ENCODE measurements around the gene MCRS1. TPM values are rescaled to one million over a fixed set of nuclear protein-coding genes. Genes with fewer than 3 reads are reported as not detected.
A peak's percentile ranks its signal among the peaks of the same experiment; 100 is the strongest.
"Not testable (repeated sequence)": the region's sequence is repeated elsewhere in the genome, so short reads cannot be mapped to it uniquely, and the experiment has no call there.

MCRS1 gene
- total and polyA plus RNA-seq, 4 donors: 29.4 to 78.9 (median 67.5) TPM

- Histone ChIP-seq H3K4me3 (ENCODE audit: low read depth, low read length) (peak overlapping the region; percentile 19), H3K27me3 (ENCODE audit: control insufficient read depth, insufficient read depth, low read length) (peaks cover 49% of the 10 kb centered on the region), H3K27ac (ENCODE audit: low read depth, low read length) (no peak overlapping the region), H3K4me1 (ENCODE audit: control insufficient read depth, insufficient read depth, low read length) (peaks cover 21% of the 10 kb centered on the region), H3K36me3 (ENCODE audit: control insufficient read depth, insufficient read depth, low read length) (no peaks in the 10 kb centered on the region), H3K9me3 (ENCODE audit: control insufficient read depth, insufficient read depth, low read length) (no peaks in the 10 kb centered on the region)
- 0% methylated on average over 6 of the region's 13 CpGs for WGBS (ENCODE audit: insufficient coverage)
- peak in 2 of 6 donors; percentile 59 to 63 for DNase-seq (ENCODE audit: low read depth in 4 of 6, low spot score in 6 of 6)
Observed at GRCh38 chr12:49537231-49537751, 30.7 kb downstream of the MCRS1 start.

- WGBS (ENCODE audit: insufficient coverage): 25% methylated on average over 1 of the region's 3 CpGs
- Histone ChIP-seq H3K4me3 (ENCODE audit: low read depth, low read length) (no peak overlapping the region), H3K27me3 (ENCODE audit: control insufficient read depth, insufficient read depth, low read length) (peaks cover 46% of the 10 kb centered on the region)
Observed at GRCh38 chr12:49536526-49537071, 31.3 kb downstream of the MCRS1 start.

GRCh38 chr12:49535921-49536525, 31.9 kb downstream of the MCRS1 start:
- no peak overlapping the region for H3K27ac ChIP-seq (ENCODE audit: low read depth, low read length)
- no peaks in the 10 kb centered on the region for H3K36me3 ChIP-seq (ENCODE audit: control insufficient read depth, insufficient read depth, low read length)
- no peak for DNase-seq (ENCODE audit: low read depth in 4 of 6, low spot score in 6 of 6)
- H3K4me1 ChIP-seq (ENCODE audit: control insufficient read depth, insufficient read depth, low read length): peaks cover 21% of the 10 kb centered on the region
- WGBS (ENCODE audit: insufficient coverage): 100% methylated on average over 1 of the region's 6 CpGs
- H3K9me3 ChIP-seq (ENCODE audit: control insufficient read depth, insufficient read depth, low read length): no peaks in the 10 kb centered on the region
- peaks cover 46% of the 10 kb centered on the region for H3K27me3 ChIP-seq (ENCODE audit: control insufficient read depth, insufficient read depth, low read length)
- no peak overlapping the region for H3K4me3 ChIP-seq (ENCODE audit: low read depth, low read length)

More at GRCh38 chr12:49536526-49537071, 31.3 kb downstream of the MCRS1 start:
- H3K4me1 ChIP-seq (ENCODE audit: control insufficient read depth, insufficient read depth, low read length): peaks cover 21% of the 10 kb centered on the region
- H3K9me3 ChIP-seq (ENCODE audit: control insufficient read depth, insufficient read depth, low read length): no peaks in the 10 kb centered on the region
- no peak overlapping the region for H3K27ac ChIP-seq (ENCODE audit: low read depth, low read length)
- no peaks in the 10 kb centered on the region for H3K36me3 ChIP-seq (ENCODE audit: control insufficient read depth, insufficient read depth, low read length)
- no peak for DNase-seq (ENCODE audit: low read depth in 4 of 6, low spot score in 6 of 6)

- WGBS (ENCODE audit: insufficient coverage): 39% methylated on average over 3 of the region's 13 CpGs
- Histone ChIP-seq H3K27me3 (ENCODE audit: control insufficient read depth, insufficient read depth, low read length) (peaks cover 34% of the 10 kb centered on the region), H3K4me3 (ENCODE audit: low read depth, low read length) (no peak overlapping the region), H3K27ac (ENCODE audit: low read depth, low read length) (no peak overlapping the region), H3K36me3 (ENCODE audit: control insufficient read depth, insufficient read depth, low read length) (no peaks in the 10 kb centered on the region), H3K4me1 (ENCODE audit: control insufficient read depth, insufficient read depth, low read length) (peaks cover 20% of the 10 kb centered on the region), H3K9me3 (ENCODE audit: control insufficient read depth, insufficient read depth, low read length) (no peaks in the 10 kb centered on the region)
- DNase-seq (ENCODE audit: low read depth in 4 of 6, low spot score in 6 of 6): no peak
Observed at GRCh38 chr12:49534731-49535278, 33.1 kb downstream of the MCRS1 start.

- not testable (repeated sequence) for H3K4me3 ChIP-seq (ENCODE audit: low read depth, low read length); DNase-seq (ENCODE audit: low read depth in 4 of 6, low spot score in 6 of 6); H3K27ac ChIP-seq (ENCODE audit: low read depth, low read length); H3K36me3 ChIP-seq (ENCODE audit: control insufficient read depth, insufficient read depth, low read length); H3K9me3 ChIP-seq (ENCODE audit: control insufficient read depth, insufficient read depth, low read length)
- WGBS (ENCODE audit: insufficient coverage): 57% methylated on average over 1 of the region's 5 CpGs
- Histone ChIP-seq H3K27me3 (ENCODE audit: control insufficient read depth, insufficient read depth, low read length) (peaks cover 28% of the 10 kb centered on the region), H3K4me1 (ENCODE audit: control insufficient read depth, insufficient read depth, low read length) (peaks cover 16% of the 10 kb centered on the region)
Observed at GRCh38 chr12:49534122-49534521, 33.8 kb downstream of the MCRS1 start.

GRCh38 chr12:49533331-49533730, 34.6 kb downstream of the MCRS1 start:
- Histone ChIP-seq H3K4me1 (ENCODE audit: control insufficient read depth, insufficient read depth, low read length) (peaks cover 11% of the 10 kb centered on the region), H3K36me3 (ENCODE audit: control insufficient read depth, insufficient read depth, low read length) (no peaks in the 10 kb centered on the region), H3K9me3 (ENCODE audit: control insufficient read depth, insufficient read depth, low read length) (no peaks in the 10 kb centered on the region), H3K4me3 (ENCODE audit: low read depth, low read length) (no peak overlapping the region), H3K27me3 (ENCODE audit: control insufficient read depth, insufficient read depth, low read length) (peaks cover 26% of the 10 kb centered on the region), H3K27ac (ENCODE audit: low read depth, low read length) (no peak overlapping the region)
- WGBS (ENCODE audit: insufficient coverage): 88% methylated on average over 9 of the region's 10 CpGs
- no peak for DNase-seq (ENCODE audit: low read depth in 4 of 6, low spot score in 6 of 6)

- 92% methylated on average over 2 of the region's 2 CpGs for WGBS (ENCODE audit: insufficient coverage)
- Histone ChIP-seq H3K4me1 (ENCODE audit: control insufficient read depth, insufficient read depth, low read length) (no peaks in the 10 kb centered on the region), H3K36me3 (ENCODE audit: control insufficient read depth, insufficient read depth, low read length) (peaks cover 4% of the 10 kb centered on the region), H3K27me3 (ENCODE audit: control insufficient read depth, insufficient read depth, low read length) (peaks cover 12% of the 10 kb centered on the region), H3K4me3 (ENCODE audit: low read depth, low read length) (no peak overlapping the region), H3K9me3 (ENCODE audit: control insufficient read depth, insufficient read depth, low read length) (no peaks in the 10 kb centered on the region), H3K27ac (ENCODE audit: low read depth, low read length) (no peak overlapping the region)
- no peak for DNase-seq (ENCODE audit: low read depth in 4 of 6, low spot score in 6 of 6)
Observed at GRCh38 chr12:49531745-49532144, 36.2 kb downstream of the MCRS1 start.

GRCh38 chr12:49529414-49529813, 38.5 kb downstream of the MCRS1 start:
- Histone ChIP-seq H3K4me3 (ENCODE audit: low read depth, low read length) (no peak overlapping the region), H3K27ac (ENCODE audit: low read depth, low read length) (no peak overlapping the region), H3K27me3 (ENCODE audit: control insufficient read depth, insufficient read depth, low read length) (no peaks in the 10 kb centered on the region), H3K36me3 (ENCODE audit: control insufficient read depth, insufficient read depth, low read length) (peaks cover 12% of the 10 kb centered on the region), H3K4me1 (ENCODE audit: control insufficient read depth, insufficient read depth, low read length) (no peaks in the 10 kb centered on the region), H3K9me3 (ENCODE audit: control insufficient read depth, insufficient read depth, low read length) (no peaks in the 10 kb centered on the region)
- no CpG with 5 or more reads among the region's 1 CpG for WGBS (ENCODE audit: insufficient coverage)
- no peak for DNase-seq (ENCODE audit: low read depth in 4 of 6, low spot score in 6 of 6)

- 80% methylated on average over 6 of the region's 7 CpGs for WGBS (ENCODE audit: insufficient coverage)
- Histone ChIP-seq H3K36me3 (ENCODE audit: control insufficient read depth, insufficient read depth, low read length) (peaks cover 15% of the 10 kb centered on the region), H3K27me3 (ENCODE audit: control insufficient read depth, insufficient read depth, low read length) (no peaks in the 10 kb centered on the region), H3K27ac (ENCODE audit: low read depth, low read length) (no peak overlapping the region), H3K4me1 (ENCODE audit: control insufficient read depth, insufficient read depth, low read length) (no peaks in the 10 kb centered on the region), H3K9me3 (ENCODE audit: control insufficient read depth, insufficient read depth, low read length) (no peaks in the 10 kb centered on the region), H3K4me3 (ENCODE audit: low read depth, low read length) (no peak overlapping the region)
- DNase-seq (ENCODE audit: low read depth in 4 of 6, low spot score in 6 of 6): peak in 1 of 6 donors; percentile 40
Observed at GRCh38 chr12:49527361-49528130, 40.4 kb downstream of the MCRS1 start.
